GM19467 (cell line): ENCODE measurements around the gene ZBTB1.
"Not testable (repeated sequence)": the region's sequence is repeated elsewhere in the genome, so short reads cannot be mapped to it uniquely, and the experiment has no call there.

Experiments
- ATAC-seq: cut with Tn5 transposase; IDR thresholded peaks from one replicate; pipeline ENCODE4 v1.9.1; 2021; ENCODE audit warnings: mild to moderate bottlenecking, moderate library complexity; ENCODE audit not compliant: unreplicated experiment

The ZBTB1 gene

GRCh38 chr14:64563696-64564095 is 59.1 kb downstream of the ZBTB1 start:
- ATAC-seq = no peak

- no peak for ATAC-seq
These were observed 62.1 kb downstream of the ZBTB1 start for GRCh38 chr14:64566651-64567122.

GRCh38 chr14:64569138-64569631 is 64.6 kb downstream of the ZBTB1 start:
- no peak for ATAC-seq

GRCh38 chr14:64569646-64570045 is 65.1 kb downstream of the ZBTB1 start:
- not testable (repeated sequence) for ATAC-seq

- ATAC-seq = no peak
These were observed 68.0 kb downstream of the ZBTB1 start for GRCh38 chr14:64572386-64573104.

- no peak for ATAC-seq
These were observed 68.5 kb downstream of the ZBTB1 start for GRCh38 chr14:64573109-64573508.
